ENCODE results near the gene IGDCC3. TPM values are rescaled to one million over a fixed set of nuclear protein-coding genes. Genes with fewer than 3 reads are reported as not detected.

Gene IGDCC3
- total and polyA plus RNA-seq, 2 donors (not counting 1 experiment from before 2014, with no cell fraction given) = not detected

- WGBS (ENCODE audit: insufficient coverage) = 8% methylated on average over 70 of the region's 72 CpGs
- intact Hi-C loops (cut with micrococcal nuclease) = no loop called here
- H3K9ac ChIP-seq (ENCODE audit: low read length) = no peak overlapping the region
- H3K4me2 ChIP-seq (replicated peaks; ENCODE audit: low read depth, low read length, poor library complexity, severe bottlenecking) = peak overlapping the region; percentile 49
- Mint-ChIP-seq H3K4me1 (peaks cover 8% of the 10 kb centered on the region), H3K27ac (no peak overlapping the region), H3K4me3 (no peak overlapping the region), H3K9me3 (ENCODE audit: insufficient read depth) (no peaks in the 10 kb centered on the region), H3K27me3 (peaks cover 61% of the 10 kb centered on the region)
- no peaks in the 10 kb centered on the region for H4K20me1 ChIP-seq (ENCODE audit: control insufficient read depth, insufficient read depth, low read length, poor library complexity, severe bottlenecking)
- H3K4me3 ChIP-seq (ENCODE audit: control extremely low read depth in 1 of 5, extremely low read depth in 1 of 5, insufficient read depth in 1 of 5, low read depth in 2 of 5, low read length in 4 of 5) = no peak overlapping the region
- peaks cover 11 to 17% of the 10 kb centered on the region in 2 donors for H3K4me1 ChIP-seq (ENCODE audit: control insufficient read depth in 2 of 2, insufficient read depth in 2 of 2, low read length in 2 of 2)
- POLR2A ChIA-PET = no interaction called here
- H3K27ac ChIP-seq (ENCODE audit: low read length in 2 of 2) = no peak overlapping the region
- no peak for TF ChIP-seq EZH2 (IDR thresholded peaks at IDR 0.05; ENCODE audit: borderline replicate concordance, insufficient read depth, low read depth, low read length, poor library complexity, severe bottlenecking)
- TF ChIP-seq, protein P1, sequence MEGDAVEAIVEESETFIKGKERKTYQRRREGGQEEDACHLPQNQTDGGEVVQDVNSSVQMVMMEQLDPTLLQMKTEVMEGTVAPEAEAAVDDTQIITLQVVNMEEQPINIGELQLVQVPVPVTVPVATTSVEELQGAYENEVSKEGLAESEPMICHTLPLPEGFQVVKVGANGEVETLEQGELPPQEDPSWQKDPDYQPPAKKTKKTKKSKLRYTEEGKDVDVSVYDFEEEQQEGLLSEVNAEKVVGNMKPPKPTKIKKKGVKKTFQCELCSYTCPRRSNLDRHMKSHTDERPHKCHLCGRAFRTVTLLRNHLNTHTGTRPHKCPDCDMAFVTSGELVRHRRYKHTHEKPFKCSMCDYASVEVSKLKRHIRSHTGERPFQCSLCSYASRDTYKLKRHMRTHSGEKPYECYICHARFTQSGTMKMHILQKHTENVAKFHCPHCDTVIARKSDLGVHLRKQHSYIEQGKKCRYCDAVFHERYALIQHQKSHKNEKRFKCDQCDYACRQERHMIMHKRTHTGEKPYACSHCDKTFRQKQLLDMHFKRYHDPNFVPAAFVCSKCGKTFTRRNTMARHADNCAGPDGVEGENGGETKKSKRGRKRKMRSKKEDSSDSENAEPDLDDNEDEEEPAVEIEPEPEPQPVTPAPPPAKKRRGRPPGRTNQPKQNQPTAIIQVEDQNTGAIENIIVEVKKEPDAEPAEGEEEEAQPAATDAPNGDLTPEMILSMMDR (IDR thresholded peaks at IDR 0.05) = no peak
- H2AFZ ChIP-seq (ENCODE audit: insufficient read depth, low read depth, low read length, poor library complexity, severe bottlenecking) = no peak overlapping the region
- ATAC-seq (ENCODE audit: low read depth) (no peak), DNase-seq (no peak)
- H3K36me3 ChIP-seq (replicated peaks in 1 of 2; ENCODE audit: control extremely low read depth in 1 of 2, control insufficient read depth in 1 of 2, extremely low read depth in 1 of 2, insufficient read depth in 2 of 2, low read length in 1 of 2) = no peaks in the 10 kb centered on the region
- H3K79me2 ChIP-seq (ENCODE audit: control insufficient read depth, insufficient read depth, low read length) = no peaks in the 10 kb centered on the region
- peaks cover 0 to 45% (median 29%) of the 10 kb centered on the region in 4 experiments for H3K27me3 ChIP-seq (replicated peaks in 1 of 4; ENCODE audit: control extremely low read depth in 1 of 4, control insufficient read depth in 3 of 4, insufficient read depth in 4 of 4, low read length in 3 of 4)
- CTCF ChIA-PET = interaction anchor here (2.0 kb wide), 1 partner anchor 10 kb away, joined by 13 read pairs; no protein-coding TSS in a partner anchor
- no peaks in the 10 kb centered on the region for H3K9me3 ChIP-seq (ENCODE audit: control extremely low read depth in 1 of 3, control insufficient read depth in 2 of 3, insufficient read depth in 1 of 3, low read length in 2 of 3)
These were observed 17.9 kb upstream of the IGDCC3 start for GRCh38 chr15:65395567-65396202.

DNA sequence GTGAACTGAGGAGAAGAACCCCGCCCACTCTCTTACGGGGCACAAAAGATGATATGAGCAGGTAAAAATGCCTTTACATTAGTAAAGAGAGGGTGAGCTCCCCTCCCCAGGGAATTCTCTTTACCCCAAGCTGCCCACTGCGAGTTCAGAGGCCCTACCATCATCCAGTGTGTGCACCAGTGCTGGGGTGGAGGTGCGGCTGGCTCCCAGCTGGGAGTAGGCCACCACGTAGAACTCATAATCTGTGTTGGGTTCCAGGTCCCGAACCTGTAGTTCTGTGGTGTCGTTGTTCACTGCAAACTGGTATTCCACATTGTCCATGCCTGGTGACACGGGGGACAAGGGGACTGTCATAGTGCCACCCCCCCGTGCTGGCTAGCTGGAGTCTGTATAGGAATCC lies 17.1 kb upstream of the IGDCC3 start:
- H3K9me3 ChIP-seq (ENCODE audit: control extremely low read depth in 1 of 3, control insufficient read depth in 2 of 3, insufficient read depth in 1 of 3, low read length in 2 of 3) = no peaks in the 10 kb centered on the region
- CTCF ChIA-PET = interaction anchor here (0.7 to 2.0 kb wide), 2 partner anchors 9 to 233 kb away, joined by 3 to 13 read pairs; no protein-coding TSS in a partner anchor
- POLR2A ChIA-PET = no interaction called here

More for the DNA sequence above, 17.1 kb upstream of the IGDCC3 start:
- no peak overlapping the region for H3K9ac ChIP-seq (ENCODE audit: low read length)
- DNase-seq = no peak
- no peaks in the 10 kb centered on the region for H3K36me3 ChIP-seq (replicated peaks in 1 of 2; ENCODE audit: control extremely low read depth in 1 of 2, control insufficient read depth in 1 of 2, extremely low read depth in 1 of 2, insufficient read depth in 2 of 2, low read length in 1 of 2)
- H3K4me1 ChIP-seq (ENCODE audit: control insufficient read depth in 2 of 2, insufficient read depth in 2 of 2, low read length in 2 of 2) = peaks cover 11 to 17% of the 10 kb centered on the region in 2 donors
- TF ChIP-seq, protein P1 (IDR thresholded peaks at IDR 0.05) = no peak
- no peak for TF ChIP-seq EZH2 (IDR thresholded peaks at IDR 0.05; ENCODE audit: borderline replicate concordance, insufficient read depth, low read depth, low read length, poor library complexity, severe bottlenecking)
- H4K20me1 ChIP-seq (ENCODE audit: control insufficient read depth, insufficient read depth, low read length, poor library complexity, severe bottlenecking) = no peaks in the 10 kb centered on the region
- Mint-ChIP-seq H3K4me1 (peaks cover 8% of the 10 kb centered on the region), H3K4me3 (no peak overlapping the region), H3K27me3 (peaks cover 59% of the 10 kb centered on the region), H3K9me3 (ENCODE audit: insufficient read depth) (no peaks in the 10 kb centered on the region), H3K27ac (no peak overlapping the region)
- H3K79me2 ChIP-seq (ENCODE audit: control insufficient read depth, insufficient read depth, low read length) = no peaks in the 10 kb centered on the region
- no peak for ATAC-seq (ENCODE audit: low read depth)
- H3K4me3 ChIP-seq (ENCODE audit: control extremely low read depth in 1 of 5, extremely low read depth in 1 of 5, insufficient read depth in 1 of 5, low read depth in 2 of 5, low read length in 4 of 5) = no peak overlapping the region
- 81% methylated on average over 6 of the region's 9 CpGs for WGBS (ENCODE audit: insufficient coverage)
- peaks cover 0 to 44% (median 30%) of the 10 kb centered on the region in 4 experiments for H3K27me3 ChIP-seq (replicated peaks in 1 of 4; ENCODE audit: control extremely low read depth in 1 of 4, control insufficient read depth in 3 of 4, insufficient read depth in 4 of 4, low read length in 3 of 4)
- H2AFZ ChIP-seq (ENCODE audit: insufficient read depth, low read depth, low read length, poor library complexity, severe bottlenecking) = no peak overlapping the region
- no peak overlapping the region for H3K27ac ChIP-seq (ENCODE audit: low read length in 2 of 2)
- intact Hi-C loops (cut with micrococcal nuclease) = no loop called here
- H3K4me2 ChIP-seq (replicated peaks; ENCODE audit: low read depth, low read length, poor library complexity, severe bottlenecking) = no peak overlapping the region
